Upper lobe of left lung (tissue), 4 donors: ENCODE measurements around the gene FHOD3.

Experiments used
- POLR2AphosphoS5 ChIP-seq, 2 donors: sonication (generic); formaldehyde crosslinking; IDR thresholded peaks; one replicate each; pipeline ENCODE4 v1.5.1; 2017; ENCODE audit warnings: antibody characterized with exemption in 2 of 2
- TF ChIP-seq, protein P1 (sequence below), 6 experiments: fragments of 450-650 bp in 4 of 6; fragments of 200-600 bp in 2 of 6; sonication (generic) in 2 of 6; IDR thresholded peaks; one replicate each; pipeline ENCODE4 v1.5.1; 2016 to 2019; ENCODE audit warnings: antibody characterized with exemption in 6 of 6

DNA sequence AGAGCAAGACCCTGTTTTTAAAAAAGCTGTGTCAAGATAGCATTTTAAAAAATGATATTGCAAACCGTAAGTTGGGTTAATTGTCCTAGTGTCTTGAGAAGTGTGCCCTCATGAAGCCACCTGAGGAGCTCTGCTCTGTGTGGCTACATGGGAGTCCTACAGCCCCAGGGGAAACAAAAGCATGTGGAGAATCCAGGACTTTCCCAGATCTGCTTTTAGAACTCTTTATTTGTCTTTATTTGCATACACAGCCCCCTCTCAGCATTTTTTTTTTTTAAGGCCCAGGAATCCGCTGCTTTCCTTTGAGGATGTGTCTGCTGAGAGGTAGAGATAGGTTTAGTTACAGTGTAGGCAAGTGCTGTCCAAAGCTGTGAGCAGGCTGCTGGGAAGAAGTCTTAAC is 219.2 kb downstream of the FHOD3 start:
- TF ChIP-seq POLR2AphosphoS5 (IDR thresholded peaks at IDR 0.05), result no peak
- TF ChIP-seq, protein P1, sequence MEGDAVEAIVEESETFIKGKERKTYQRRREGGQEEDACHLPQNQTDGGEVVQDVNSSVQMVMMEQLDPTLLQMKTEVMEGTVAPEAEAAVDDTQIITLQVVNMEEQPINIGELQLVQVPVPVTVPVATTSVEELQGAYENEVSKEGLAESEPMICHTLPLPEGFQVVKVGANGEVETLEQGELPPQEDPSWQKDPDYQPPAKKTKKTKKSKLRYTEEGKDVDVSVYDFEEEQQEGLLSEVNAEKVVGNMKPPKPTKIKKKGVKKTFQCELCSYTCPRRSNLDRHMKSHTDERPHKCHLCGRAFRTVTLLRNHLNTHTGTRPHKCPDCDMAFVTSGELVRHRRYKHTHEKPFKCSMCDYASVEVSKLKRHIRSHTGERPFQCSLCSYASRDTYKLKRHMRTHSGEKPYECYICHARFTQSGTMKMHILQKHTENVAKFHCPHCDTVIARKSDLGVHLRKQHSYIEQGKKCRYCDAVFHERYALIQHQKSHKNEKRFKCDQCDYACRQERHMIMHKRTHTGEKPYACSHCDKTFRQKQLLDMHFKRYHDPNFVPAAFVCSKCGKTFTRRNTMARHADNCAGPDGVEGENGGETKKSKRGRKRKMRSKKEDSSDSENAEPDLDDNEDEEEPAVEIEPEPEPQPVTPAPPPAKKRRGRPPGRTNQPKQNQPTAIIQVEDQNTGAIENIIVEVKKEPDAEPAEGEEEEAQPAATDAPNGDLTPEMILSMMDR (IDR thresholded peaks at IDR 0.05), result no peak
